ENCODE data around the gene HIVEP1. TPM values are rescaled to one million over a fixed set of nuclear protein-coding genes. Genes with fewer than 3 reads are reported as not detected.

The HIVEP1 gene
- total RNA-seq, 1 experiment from 2014 or later = 24.3 TPM

DNA sequence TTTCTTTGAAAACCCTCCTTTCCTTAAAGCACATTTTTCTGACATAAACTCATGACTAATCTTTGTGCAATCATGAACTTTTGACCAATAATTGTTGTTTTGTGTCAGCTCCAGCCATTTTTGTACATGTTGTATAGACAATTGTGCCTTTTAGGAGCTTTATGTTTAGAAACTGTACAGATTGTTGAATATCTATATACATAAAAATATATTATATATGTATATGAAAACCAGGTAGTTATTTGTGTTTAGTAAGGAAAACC lies 152.3 kb downstream of the HIVEP1 start:
- DNase-seq (ENCODE audit: low spot score) (no peak), ATAC-seq (no peak)
- peaks cover 33% of the 10 kb centered on the region for H3K36me3 Mint-ChIP-seq
- no peaks in the 10 kb centered on the region for H3K27me3 Mint-ChIP-seq (ENCODE audit: low read depth)
- ChIA-PET POLR2A (no interaction called here), CTCF (no interaction called here)
- no peak overlapping the region for H3K27ac Mint-ChIP-seq
- no peaks in the 10 kb centered on the region for H3K4me1 Mint-ChIP-seq
- H3K4me3 Mint-ChIP-seq = no peak overlapping the region
- no peaks in the 10 kb centered on the region for H3K9me3 Mint-ChIP-seq
- TF ChIP-seq, protein P1, sequence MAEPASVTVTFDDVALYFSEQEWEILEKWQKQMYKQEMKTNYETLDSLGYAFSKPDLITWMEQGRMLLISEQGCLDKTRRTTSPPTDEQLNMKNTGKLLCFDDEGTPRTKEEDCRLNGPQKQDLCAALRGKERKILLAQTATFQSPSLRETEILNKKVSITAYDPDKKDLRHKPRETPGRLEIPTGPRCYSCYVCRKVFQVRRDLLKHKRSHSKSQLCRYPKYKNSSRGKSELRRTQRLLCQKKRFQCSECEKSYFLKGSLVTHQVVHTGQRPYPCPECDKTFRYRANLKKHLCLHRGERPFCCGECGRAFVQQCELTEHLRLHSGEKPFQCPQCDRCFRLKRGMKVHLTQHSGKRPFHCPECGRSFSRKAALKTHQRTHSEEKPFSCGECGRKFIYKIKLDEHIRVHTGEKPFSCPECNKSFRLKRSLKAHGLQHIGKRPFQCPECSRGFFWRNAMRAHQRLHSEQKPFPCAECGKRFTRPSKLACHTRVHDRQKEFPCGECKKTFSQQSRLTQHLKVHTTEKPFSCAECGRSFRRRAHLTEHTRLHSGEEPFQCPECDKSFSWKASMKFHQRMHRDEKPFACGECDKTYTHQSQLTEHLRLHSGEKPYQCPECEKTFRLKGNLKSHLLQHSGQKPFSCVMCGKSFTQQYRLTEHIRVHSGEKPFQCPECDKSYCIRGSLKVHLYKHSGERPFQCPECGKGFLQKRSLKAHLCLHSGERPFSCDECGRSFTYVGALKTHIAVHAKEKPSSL (CRISPR knock-in tag; conservative IDR thresholded peaks at IDR 0.05) = no peak
- TF ChIP-seq, protein P2, sequence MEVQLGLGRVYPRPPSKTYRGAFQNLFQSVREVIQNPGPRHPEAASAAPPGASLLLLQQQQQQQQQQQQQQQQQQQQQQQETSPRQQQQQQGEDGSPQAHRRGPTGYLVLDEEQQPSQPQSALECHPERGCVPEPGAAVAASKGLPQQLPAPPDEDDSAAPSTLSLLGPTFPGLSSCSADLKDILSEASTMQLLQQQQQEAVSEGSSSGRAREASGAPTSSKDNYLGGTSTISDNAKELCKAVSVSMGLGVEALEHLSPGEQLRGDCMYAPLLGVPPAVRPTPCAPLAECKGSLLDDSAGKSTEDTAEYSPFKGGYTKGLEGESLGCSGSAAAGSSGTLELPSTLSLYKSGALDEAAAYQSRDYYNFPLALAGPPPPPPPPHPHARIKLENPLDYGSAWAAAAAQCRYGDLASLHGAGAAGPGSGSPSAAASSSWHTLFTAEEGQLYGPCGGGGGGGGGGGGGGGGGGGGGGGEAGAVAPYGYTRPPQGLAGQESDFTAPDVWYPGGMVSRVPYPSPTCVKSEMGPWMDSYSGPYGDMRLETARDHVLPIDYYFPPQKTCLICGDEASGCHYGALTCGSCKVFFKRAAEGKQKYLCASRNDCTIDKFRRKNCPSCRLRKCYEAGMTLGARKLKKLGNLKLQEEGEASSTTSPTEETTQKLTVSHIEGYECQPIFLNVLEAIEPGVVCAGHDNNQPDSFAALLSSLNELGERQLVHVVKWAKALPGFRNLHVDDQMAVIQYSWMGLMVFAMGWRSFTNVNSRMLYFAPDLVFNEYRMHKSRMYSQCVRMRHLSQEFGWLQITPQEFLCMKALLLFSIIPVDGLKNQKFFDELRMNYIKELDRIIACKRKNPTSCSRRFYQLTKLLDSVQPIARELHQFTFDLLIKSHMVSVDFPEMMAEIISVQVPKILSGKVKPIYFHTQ (CRISPR knock-in tag; IDR thresholded peaks at IDR 0.05) = no peak
- TF ChIP-seq KAT7 (CRISPR knock-in tag; IDR thresholded peaks at IDR 0.05; ENCODE audit: borderline replicate concordance) (no peak), TEAD1 (CRISPR knock-in tag; IDR thresholded peaks at IDR 0.05) (no peak), ESRRA (CRISPR knock-in tag; IDR thresholded peaks at IDR 0.05; ENCODE audit: borderline replicate concordance) (no peak), ZNF263 (CRISPR knock-in tag; IDR thresholded peaks at IDR 0.05; ENCODE audit: low read depth) (no peak), ZNF416 (CRISPR knock-in tag; IDR thresholded peaks at IDR 0.05) (no peak)
- TF ChIP-seq, protein P3, sequence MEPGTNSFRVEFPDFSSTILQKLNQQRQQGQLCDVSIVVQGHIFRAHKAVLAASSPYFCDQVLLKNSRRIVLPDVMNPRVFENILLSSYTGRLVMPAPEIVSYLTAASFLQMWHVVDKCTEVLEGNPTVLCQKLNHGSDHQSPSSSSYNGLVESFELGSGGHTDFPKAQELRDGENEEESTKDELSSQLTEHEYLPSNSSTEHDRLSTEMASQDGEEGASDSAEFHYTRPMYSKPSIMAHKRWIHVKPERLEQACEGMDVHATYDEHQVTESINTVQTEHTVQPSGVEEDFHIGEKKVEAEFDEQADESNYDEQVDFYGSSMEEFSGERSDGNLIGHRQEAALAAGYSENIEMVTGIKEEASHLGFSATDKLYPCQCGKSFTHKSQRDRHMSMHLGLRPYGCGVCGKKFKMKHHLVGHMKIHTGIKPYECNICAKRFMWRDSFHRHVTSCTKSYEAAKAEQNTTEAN (CRISPR knock-in tag; IDR thresholded peaks at IDR 0.05) = no peak
- TF ChIP-seq, protein P4, sequence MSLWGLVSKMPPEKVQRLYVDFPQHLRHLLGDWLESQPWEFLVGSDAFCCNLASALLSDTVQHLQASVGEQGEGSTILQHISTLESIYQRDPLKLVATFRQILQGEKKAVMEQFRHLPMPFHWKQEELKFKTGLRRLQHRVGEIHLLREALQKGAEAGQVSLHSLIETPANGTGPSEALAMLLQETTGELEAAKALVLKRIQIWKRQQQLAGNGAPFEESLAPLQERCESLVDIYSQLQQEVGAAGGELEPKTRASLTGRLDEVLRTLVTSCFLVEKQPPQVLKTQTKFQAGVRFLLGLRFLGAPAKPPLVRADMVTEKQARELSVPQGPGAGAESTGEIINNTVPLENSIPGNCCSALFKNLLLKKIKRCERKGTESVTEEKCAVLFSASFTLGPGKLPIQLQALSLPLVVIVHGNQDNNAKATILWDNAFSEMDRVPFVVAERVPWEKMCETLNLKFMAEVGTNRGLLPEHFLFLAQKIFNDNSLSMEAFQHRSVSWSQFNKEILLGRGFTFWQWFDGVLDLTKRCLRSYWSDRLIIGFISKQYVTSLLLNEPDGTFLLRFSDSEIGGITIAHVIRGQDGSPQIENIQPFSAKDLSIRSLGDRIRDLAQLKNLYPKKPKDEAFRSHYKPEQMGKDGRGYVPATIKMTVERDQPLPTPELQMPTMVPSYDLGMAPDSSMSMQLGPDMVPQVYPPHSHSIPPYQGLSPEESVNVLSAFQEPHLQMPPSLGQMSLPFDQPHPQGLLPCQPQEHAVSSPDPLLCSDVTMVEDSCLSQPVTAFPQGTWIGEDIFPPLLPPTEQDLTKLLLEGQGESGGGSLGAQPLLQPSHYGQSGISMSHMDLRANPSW (CRISPR knock-in tag; conservative IDR thresholded peaks at IDR 0.05; ENCODE audit: low read depth) = no peak
- TF ChIP-seq, protein P5, sequence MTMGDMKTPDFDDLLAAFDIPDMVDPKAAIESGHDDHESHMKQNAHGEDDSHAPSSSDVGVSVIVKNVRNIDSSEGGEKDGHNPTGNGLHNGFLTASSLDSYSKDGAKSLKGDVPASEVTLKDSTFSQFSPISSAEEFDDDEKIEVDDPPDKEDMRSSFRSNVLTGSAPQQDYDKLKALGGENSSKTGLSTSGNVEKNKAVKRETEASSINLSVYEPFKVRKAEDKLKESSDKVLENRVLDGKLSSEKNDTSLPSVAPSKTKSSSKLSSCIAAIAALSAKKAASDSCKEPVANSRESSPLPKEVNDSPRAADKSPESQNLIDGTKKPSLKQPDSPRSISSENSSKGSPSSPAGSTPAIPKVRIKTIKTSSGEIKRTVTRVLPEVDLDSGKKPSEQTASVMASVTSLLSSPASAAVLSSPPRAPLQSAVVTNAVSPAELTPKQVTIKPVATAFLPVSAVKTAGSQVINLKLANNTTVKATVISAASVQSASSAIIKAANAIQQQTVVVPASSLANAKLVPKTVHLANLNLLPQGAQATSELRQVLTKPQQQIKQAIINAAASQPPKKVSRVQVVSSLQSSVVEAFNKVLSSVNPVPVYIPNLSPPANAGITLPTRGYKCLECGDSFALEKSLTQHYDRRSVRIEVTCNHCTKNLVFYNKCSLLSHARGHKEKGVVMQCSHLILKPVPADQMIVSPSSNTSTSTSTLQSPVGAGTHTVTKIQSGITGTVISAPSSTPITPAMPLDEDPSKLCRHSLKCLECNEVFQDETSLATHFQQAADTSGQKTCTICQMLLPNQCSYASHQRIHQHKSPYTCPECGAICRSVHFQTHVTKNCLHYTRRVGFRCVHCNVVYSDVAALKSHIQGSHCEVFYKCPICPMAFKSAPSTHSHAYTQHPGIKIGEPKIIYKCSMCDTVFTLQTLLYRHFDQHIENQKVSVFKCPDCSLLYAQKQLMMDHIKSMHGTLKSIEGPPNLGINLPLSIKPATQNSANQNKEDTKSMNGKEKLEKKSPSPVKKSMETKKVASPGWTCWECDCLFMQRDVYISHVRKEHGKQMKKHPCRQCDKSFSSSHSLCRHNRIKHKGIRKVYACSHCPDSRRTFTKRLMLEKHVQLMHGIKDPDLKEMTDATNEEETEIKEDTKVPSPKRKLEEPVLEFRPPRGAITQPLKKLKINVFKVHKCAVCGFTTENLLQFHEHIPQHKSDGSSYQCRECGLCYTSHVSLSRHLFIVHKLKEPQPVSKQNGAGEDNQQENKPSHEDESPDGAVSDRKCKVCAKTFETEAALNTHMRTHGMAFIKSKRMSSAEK (CRISPR knock-in tag; IDR thresholded peaks at IDR 0.05; ENCODE audit: borderline replicate concordance) = no peak
- TF ChIP-seq, protein P6, sequence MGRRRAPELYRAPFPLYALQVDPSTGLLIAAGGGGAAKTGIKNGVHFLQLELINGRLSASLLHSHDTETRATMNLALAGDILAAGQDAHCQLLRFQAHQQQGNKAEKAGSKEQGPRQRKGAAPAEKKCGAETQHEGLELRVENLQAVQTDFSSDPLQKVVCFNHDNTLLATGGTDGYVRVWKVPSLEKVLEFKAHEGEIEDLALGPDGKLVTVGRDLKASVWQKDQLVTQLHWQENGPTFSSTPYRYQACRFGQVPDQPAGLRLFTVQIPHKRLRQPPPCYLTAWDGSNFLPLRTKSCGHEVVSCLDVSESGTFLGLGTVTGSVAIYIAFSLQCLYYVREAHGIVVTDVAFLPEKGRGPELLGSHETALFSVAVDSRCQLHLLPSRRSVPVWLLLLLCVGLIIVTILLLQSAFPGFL (CRISPR knock-in tag; IDR thresholded peaks at IDR 0.05; ENCODE audit: borderline replicate concordance) = no peak
- TF ChIP-seq, protein P7, sequence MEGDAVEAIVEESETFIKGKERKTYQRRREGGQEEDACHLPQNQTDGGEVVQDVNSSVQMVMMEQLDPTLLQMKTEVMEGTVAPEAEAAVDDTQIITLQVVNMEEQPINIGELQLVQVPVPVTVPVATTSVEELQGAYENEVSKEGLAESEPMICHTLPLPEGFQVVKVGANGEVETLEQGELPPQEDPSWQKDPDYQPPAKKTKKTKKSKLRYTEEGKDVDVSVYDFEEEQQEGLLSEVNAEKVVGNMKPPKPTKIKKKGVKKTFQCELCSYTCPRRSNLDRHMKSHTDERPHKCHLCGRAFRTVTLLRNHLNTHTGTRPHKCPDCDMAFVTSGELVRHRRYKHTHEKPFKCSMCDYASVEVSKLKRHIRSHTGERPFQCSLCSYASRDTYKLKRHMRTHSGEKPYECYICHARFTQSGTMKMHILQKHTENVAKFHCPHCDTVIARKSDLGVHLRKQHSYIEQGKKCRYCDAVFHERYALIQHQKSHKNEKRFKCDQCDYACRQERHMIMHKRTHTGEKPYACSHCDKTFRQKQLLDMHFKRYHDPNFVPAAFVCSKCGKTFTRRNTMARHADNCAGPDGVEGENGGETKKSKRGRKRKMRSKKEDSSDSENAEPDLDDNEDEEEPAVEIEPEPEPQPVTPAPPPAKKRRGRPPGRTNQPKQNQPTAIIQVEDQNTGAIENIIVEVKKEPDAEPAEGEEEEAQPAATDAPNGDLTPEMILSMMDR (IDR thresholded peaks at IDR 0.05) = no peak

Measured in WTC11 (cell line).